ENCODE data around the gene TRUB1.

GRCh38 chr10:114902151-114902550 lies 35.8 kb upstream of the TRUB1 start:
- TF ChIP-seq CTCF (IDR thresholded peaks at IDR 0.05) (no peak), POLR2AphosphoS5 (IDR thresholded peaks at IDR 0.05) (no peak), EP300 (IDR thresholded peaks at IDR 0.05) (no peak), POLR2A (IDR thresholded peaks at IDR 0.05) (no peak)

Measured in gastroesophageal sphincter (tissue), 3 donors.